ENCODE measurements around the gene ACOX1. TPM values are rescaled to one million over a fixed set of nuclear protein-coding genes. Genes with fewer than 3 reads are reported as not detected.

ACOX1 gene
- 10 to 100 TPM; 58.1 to 78.8 (median 64.4) TPM for total RNA-seq
- polyA plus RNA-seq: 10 to 100 TPM; 13.0 to 26.1 (median 16.3) TPM
- long read RNA-seq, donor 1, full-length matches to known transcripts: 32 of 42 reads
- long read RNA-seq, donor 1, partial matches to known transcripts: 6 of 42 reads
- long read RNA-seq, donor 1, other reads (novel, unspliced or antisense): 4 of 42 reads
- long read RNA-seq, donor 2, full-length matches to known transcripts: 48 of 58 reads
- long read RNA-seq, donor 2, partial matches to known transcripts: 5 of 58 reads
- long read RNA-seq, donor 2, other reads (novel, unspliced or antisense): 5 of 58 reads

- H3K9me3 ChIP-seq: no peaks in the 10 kb centered on the region
- ATAC-seq (peak; percentile 95 to 98 (median 96)), DNase-seq (peak; percentile 98 to 99)
- WGBS, 3 donors: 0% methylated on average over 56 to 72 of the region's 72 CpGs
- TF ChIP-seq CTCF (IDR thresholded peaks at IDR 0.05): no peak
- intact Hi-C loops (cut with DNase I): loop anchor here in 1 of 2 donors (5.0 kb wide), 1 partner anchor 37 kb away; the partner anchor contains the start of gene FBF1
- peak within 1 kb of the TSS; percentile 85 for H3K4me3 ChIP-seq
- peaks cover 31% of the 10 kb centered on the region for H3K4me1 ChIP-seq
- H3K27ac ChIP-seq: peak within 1 kb of the TSS; percentile 94
- H3K36me3 ChIP-seq (ENCODE audit: insufficient read depth in 1 of 2, low read depth in 1 of 2): peaks cover 0 to 4% of the 10 kb centered on the region in 2 donors
- no peaks in the 10 kb centered on the region for H3K27me3 ChIP-seq (ENCODE audit: insufficient read depth in 3 of 3, low read length in 2 of 3)
Observed at GRCh38 chr17:75978938-75979704, at the start of gene ACOX1, which contains the start of gene TEN1. Gene ACOX1, minus strand, starts transcription at chr17:75979166. Its CDS starts 93 bp downstream, at chr17:75979073. Gene TEN1, plus strand, starts transcription at chr17:75979240. Its CDS starts 6,953 bp downstream, at chr17:75986193.

GRCh38 chr17:76027159-76027839, 48.3 kb upstream of the ACOX1 start, which contains the start of gene EVPL:
Gene EVPL, minus strand, starts transcription at chr17:76027306. Its CDS starts 108 bp downstream, at chr17:76027198.
- no peak for ATAC-seq

GRCh38 chr17:76026714-76027158, 47.8 kb upstream of the ACOX1 start:
- Histone ChIP-seq H3K9me3 (no peaks in the 10 kb centered on the region), H3K4me1 (no peaks in the 10 kb centered on the region), H3K4me3 (no peak overlapping the region), H3K27ac (no peak overlapping the region), H3K36me3 (ENCODE audit: insufficient read depth in 1 of 2, low read depth in 1 of 2) (no peaks in the 10 kb centered on the region), H3K27me3 (ENCODE audit: insufficient read depth in 3 of 3, low read length in 2 of 3) (peaks cover 0 to 2% (median 0%) of the 10 kb centered on the region in 3 donors)
- DNase-seq (no peak), ATAC-seq (no peak)
- 71 to 72% (median 72%) methylated on average over 9 to 15 of the region's 15 CpGs for WGBS, 3 donors
- intact Hi-C loops (cut with DNase I): no loop called here
- TF ChIP-seq CTCF (IDR thresholded peaks at IDR 0.05): no peak

More at GRCh38 chr17:76027159-76027839, 48.3 kb upstream of the ACOX1 start, which contains the start of gene EVPL:
- peaks cover 0 to 2% (median 0%) of the 10 kb centered on the region in 3 donors for H3K27me3 ChIP-seq (ENCODE audit: insufficient read depth in 3 of 3, low read length in 2 of 3)
- no peak for TF ChIP-seq CTCF (IDR thresholded peaks at IDR 0.05)
- H3K4me3 ChIP-seq: no peak within 1 kb of the TSS
- intact Hi-C loops (cut with DNase I): no loop called here
- WGBS, 3 donors: 75 to 80% (median 79%) methylated on average over 20 to 24 of the region's 24 CpGs
- no peak for DNase-seq
- no peaks in the 10 kb centered on the region for H3K4me1 ChIP-seq
- no peaks in the 10 kb centered on the region for H3K9me3 ChIP-seq
- H3K27ac ChIP-seq: no peak within 1 kb of the TSS
- no peaks in the 10 kb centered on the region for H3K36me3 ChIP-seq (ENCODE audit: insufficient read depth in 1 of 2, low read depth in 1 of 2)

GRCh38 chr17:76025294-76025693, 46.3 kb upstream of the ACOX1 start:
- Histone ChIP-seq H3K9me3 (no peaks in the 10 kb centered on the region), H3K27ac (no peak overlapping the region), H3K4me3 (no peak overlapping the region), H3K4me1 (no peaks in the 10 kb centered on the region), H3K36me3 (ENCODE audit: insufficient read depth in 1 of 2, low read depth in 1 of 2) (no peaks in the 10 kb centered on the region), H3K27me3 (ENCODE audit: insufficient read depth in 3 of 3, low read length in 2 of 3) (peaks cover 0 to 2% (median 0%) of the 10 kb centered on the region in 3 donors)
- TF ChIP-seq CTCF (IDR thresholded peaks at IDR 0.05): no peak
- DNase-seq (no peak), ATAC-seq (no peak)
- 84 to 87% (median 86%) methylated on average over 12 of the region's 12 CpGs for WGBS, 3 donors
- intact Hi-C loops (cut with DNase I): no loop called here

Measured in psoas muscle (tissue), 8 donors.